GM23248 (cell line): ENCODE results near the gene WDR64.

Source experiments
- EZH2 ChIP-seq: fragments of 200-600 bp; sonication (generic); IDR thresholded peaks from 2 replicates; pipeline ENCODE4 v1.6.1; 2018; ENCODE audit warnings: antibody characterized with exemption, mild to moderate bottlenecking; ENCODE audit not compliant: insufficient read depth, poor library complexity, severe bottlenecking
- EZH2phosphoT487 ChIP-seq: fragments of 200-600 bp; sonication (generic); IDR thresholded peaks from 2 replicates; pipeline ENCODE4 v1.6.1; 2018; ENCODE audit warnings: antibody characterized with exemption, moderate library complexity, mild to moderate bottlenecking, low read depth; ENCODE audit not compliant: insufficient read depth

- TF ChIP-seq EZH2 (no peak), EZH2phosphoT487 (no peak)
Measured at GRCh38 chr1:241765390-241765789, 113.3 kb downstream of the WDR64 start.
